ENCODE data around the gene ZMAT5.

GRCh38 chr22:29816539-29816938, 49.7 kb upstream of the ZMAT5 start:
- TF ChIP-seq CTCF (optimal IDR thresholded peaks at IDR 0.05 in 1 of 3, IDR thresholded peaks at IDR 0.05 in 1 of 3, conservative IDR thresholded peaks at IDR 0.05 in 1 of 3; ENCODE audit: extremely low read depth in 1 of 3, insufficient read depth in 2 of 3, low read length in 3 of 3) (no peak), EZH2 (IDR thresholded peaks at IDR 0.05; ENCODE audit: low read length) (no peak)
